Hematopoietic multipotent progenitor cell (in vitro differentiated cells): ENCODE results near the gene AMHR2. TPM values are rescaled to one million over a fixed set of nuclear protein-coding genes. Genes with fewer than 3 reads are reported as not detected.
A peak's percentile ranks its signal among the peaks of the same experiment; 100 is the strongest.

ENCODE experiments used
- DNase-seq, 3 donors: peaks; one replicate each; pipeline ENCODE4 v3.0.0-alpha.2; 2011 to 2015; ENCODE audit warnings: low read depth in 2 of 3, low spot score in 2 of 3
- total RNA-seq: library from RNA; depleted of rRNA; stranded (reverse); fragments of >200 nt; gene quantifications from one replicate; pipeline ENCODE4 v1.2.3, GENCODE V29; 2012

The AMHR2 gene
- total RNA-seq, 1 donor = 4.6 TPM

DNA sequence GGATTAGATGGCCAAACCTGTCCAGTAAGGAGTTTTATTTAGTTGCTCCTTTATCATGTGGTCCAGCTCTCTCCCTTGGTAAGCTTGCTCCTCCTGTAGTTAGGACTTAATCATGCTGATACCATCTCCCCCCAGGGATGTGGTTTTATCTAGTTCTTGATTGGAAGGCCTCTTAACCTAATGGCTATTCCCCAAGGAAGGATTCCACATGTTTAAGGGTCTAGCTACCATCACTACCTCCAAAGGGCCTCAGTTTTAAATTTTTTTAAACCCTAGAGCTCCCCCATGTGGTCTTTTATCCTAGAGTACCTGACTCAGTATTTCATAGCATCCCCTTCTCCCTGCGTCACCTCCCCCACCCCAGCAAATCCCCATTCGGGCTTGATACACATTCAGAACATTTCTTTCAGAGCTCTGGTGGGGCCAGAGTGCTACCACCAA is 53.1 kb downstream of the AMHR2 start:
- peak in 2 of 3 donors; percentile 24 to 51 for DNase-seq

DNA sequence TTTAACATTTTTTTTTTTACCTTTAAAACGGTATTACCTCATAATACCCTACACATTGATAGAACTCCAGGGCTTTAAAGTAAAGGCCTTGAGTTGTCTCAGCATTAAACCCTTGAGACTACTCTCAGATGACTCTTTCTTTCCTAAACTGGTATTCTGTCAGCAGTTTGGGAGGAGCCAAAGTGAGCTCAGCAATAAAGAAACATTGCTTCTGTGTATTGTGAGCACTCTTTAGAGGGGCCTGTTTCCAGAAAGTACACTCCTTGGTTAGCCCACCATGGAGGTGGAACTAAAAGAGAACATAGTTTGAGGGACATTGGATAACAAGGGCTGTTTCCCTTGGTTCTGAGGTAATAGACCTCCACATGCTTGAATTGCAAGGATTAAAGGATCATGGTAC is 55.2 kb downstream of the AMHR2 start:
- no peak for DNase-seq

DNA sequence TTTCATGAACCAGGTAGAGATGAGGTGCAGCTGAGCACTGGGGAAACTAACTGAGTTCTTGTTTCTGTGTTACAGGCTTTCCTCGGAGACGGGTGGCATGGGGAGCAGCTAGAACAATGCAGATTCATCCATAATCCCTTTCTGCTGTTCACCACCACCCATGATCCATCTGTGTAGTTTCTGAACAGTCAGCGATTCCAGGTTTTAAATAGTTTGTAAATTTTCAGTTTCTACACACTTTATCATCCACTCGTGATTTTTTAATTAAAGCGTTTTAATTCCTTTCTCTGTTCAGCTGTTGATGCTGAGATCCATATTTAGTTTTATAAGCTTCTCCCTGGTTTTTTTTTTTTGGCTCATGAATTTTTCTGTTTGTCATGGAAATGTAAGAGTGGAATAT is 55.7 kb downstream of the AMHR2 start:
- no peak for DNase-seq

DNA sequence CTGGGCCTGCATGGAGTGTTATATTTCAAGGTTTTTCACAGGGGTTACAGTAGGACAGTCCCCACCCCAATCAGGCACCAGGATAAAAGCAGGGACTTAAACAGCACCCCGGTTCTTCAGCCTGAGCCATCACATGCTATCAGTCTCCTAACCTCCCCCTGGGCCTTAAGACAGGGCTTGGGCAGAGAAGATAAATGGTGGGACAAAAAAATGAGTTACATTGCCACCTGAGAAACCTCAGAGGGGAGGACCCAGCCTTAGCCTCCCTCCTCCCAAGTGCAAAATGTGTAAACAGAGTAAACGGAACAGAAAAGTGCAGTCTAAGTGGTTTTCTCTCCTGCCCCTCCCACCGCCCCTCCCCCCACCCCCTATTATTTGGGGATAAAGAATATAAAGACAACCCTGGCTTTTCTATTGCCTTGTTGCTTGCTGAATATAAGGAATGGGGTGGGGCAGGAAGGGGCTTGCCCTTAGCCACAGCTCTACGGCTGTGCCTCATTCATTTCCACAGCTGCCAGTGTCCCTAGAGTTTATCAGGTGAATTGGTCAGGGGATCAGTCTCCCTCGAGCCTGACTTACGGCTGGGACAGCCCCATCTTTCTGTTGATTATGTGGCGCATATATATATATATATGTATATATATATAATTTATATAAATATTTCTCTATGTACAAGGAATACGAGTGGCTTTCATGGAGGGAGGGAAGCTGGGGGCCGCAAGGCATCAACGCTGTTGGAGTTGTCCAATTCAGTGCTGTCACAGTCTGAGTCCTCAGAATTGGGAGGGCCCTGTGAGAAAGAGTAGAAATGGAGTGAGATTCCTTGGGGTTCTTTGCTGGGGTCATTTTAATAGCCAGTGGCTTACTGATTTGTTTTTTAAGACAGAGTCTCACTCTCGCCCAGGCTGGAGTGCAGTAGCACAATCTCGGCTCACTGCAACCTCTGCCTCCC is 57.1 kb downstream of the AMHR2 start:
- no peak for DNase-seq

Other genes starting within 250 kb of the AMHR2 start
- gene ZNF740, start 243.1 kb upstream of the AMHR2 start, total RNA-seq = 14.0 TPM
- gene CSAD, start 242.9 kb upstream of the AMHR2 start, total RNA-seq = 7.3 TPM
- gene ITGB7, start 216.6 kb upstream of the AMHR2 start, total RNA-seq = 17.0 TPM
- gene RARG, start 191.6 kb upstream of the AMHR2 start, total RNA-seq = 3.2 TPM
- gene ESPL1, start 155.6 kb upstream of the AMHR2 start, total RNA-seq = 1.3 TPM
- gene PFDN5, start 128.3 kb upstream of the AMHR2 start, total RNA-seq = 477 TPM
- 82.4 TPM for gene MYG1, start 124.2 kb upstream of the AMHR2 start, total RNA-seq
- gene AAAS, start 102.2 kb upstream of the AMHR2 start, total RNA-seq = 52.0 TPM
- not detected for gene SP7, start 87.5 kb upstream of the AMHR2 start, total RNA-seq
- 107 TPM for gene SP1, start 43.7 kb upstream of the AMHR2 start, total RNA-seq
- gene PRR13, start 17.9 kb downstream of the AMHR2 start, total RNA-seq = 35.0 TPM
- 882 TPM for gene PCBP2, start 28.2 kb downstream of the AMHR2 start, total RNA-seq
- gene MAP3K12, start 75.6 kb downstream of the AMHR2 start, total RNA-seq = 33.1 TPM
- 44.2 TPM for gene TARBP2, start 77.4 kb downstream of the AMHR2 start, total RNA-seq
- not detected for gene NPFF, start 83.6 kb downstream of the AMHR2 start, total RNA-seq
- 13.5 TPM for gene ATF7, start 202.5 kb downstream of the AMHR2 start, total RNA-seq